HEK293T (cell line): ENCODE results near the gene MEF2C.
A peak's percentile ranks its signal among the peaks of the same experiment; 100 is the strongest.

Source experiments
- CTCF ChIA-PET: fragments of 350-600 bp; formaldehyde crosslinking; extraction: SDS; loops from one replicate; lab custom pipeline; 2021; ENCODE audit warnings: antibody characterized with exemption, inconsistent platforms; lab: Yijun Ruan, JAX
- POLR2A ChIA-PET: fragments of 350-600 bp; formaldehyde crosslinking; extraction: SDS; loops from one replicate; lab custom pipeline; 2020; ENCODE audit warnings: antibody characterized with exemption, inconsistent platforms; lab: Yijun Ruan, JAX
- DNase-seq: peaks from one replicate; pipeline ENCODE4 v3.0.0; 2012; ENCODE audit warnings: mixed read lengths; ENCODE audit errors: extremely low spot score
- ARNT ChIP-seq: fragments of 450-650 bp; IDR thresholded peaks from 2 replicates; pipeline ENCODE4 v1.6.1; 2017; ENCODE audit warnings: mild to moderate bottlenecking
- BHLHE40 ChIP-seq: fragments of 450-650 bp; IDR thresholded peaks from 2 replicates; pipeline ENCODE4 v1.6.1; 2016; ENCODE audit warnings: mild to moderate bottlenecking, moderate library complexity, borderline replicate concordance
- CTBP1 ChIP-seq: fragments of 450-650 bp; IDR thresholded peaks from 2 replicates; pipeline ENCODE4 v1.6.1; 2016; ENCODE audit warnings: borderline replicate concordance
- ELF4 ChIP-seq: fragments of 450-650 bp; IDR thresholded peaks from 2 replicates; pipeline ENCODE4 v1.6.1; 2017; ENCODE audit warnings: antibody characterized with exemption
- FOXA1 ChIP-seq: fragments of 450-650 bp; IDR thresholded peaks from 2 replicates; pipeline ENCODE4 v1.6.1; 2016; ENCODE audit warnings: mild to moderate bottlenecking
- FOXK2 ChIP-seq: fragments of 450-650 bp; IDR thresholded peaks from 2 replicates; pipeline ENCODE4 v1.6.1; 2016; ENCODE audit warnings: mild to moderate bottlenecking
- FOXM1 ChIP-seq: fragments of 450-650 bp; IDR thresholded peaks from 2 replicates; pipeline ENCODE4 v1.6.1; 2017; ENCODE audit warnings: mild to moderate bottlenecking, borderline replicate concordance
- HDGF ChIP-seq: fragments of 450-650 bp; IDR thresholded peaks from 2 replicates; pipeline ENCODE4 v1.6.1; 2017; ENCODE audit warnings: antibody characterized with exemption, borderline replicate concordance
- L3MBTL2 ChIP-seq: fragments of 450-650 bp; conservative IDR thresholded peaks from 2 replicates; pipeline ENCODE4 v1.6.1; 2016; ENCODE audit warnings: mild to moderate bottlenecking
- LEF1 ChIP-seq: fragments of 450-650 bp; IDR thresholded peaks from 2 replicates; pipeline ENCODE4 v1.6.1; 2017; ENCODE audit warnings: mild to moderate bottlenecking, borderline replicate concordance
- NFRKB ChIP-seq: fragments of 450-650 bp; IDR thresholded peaks from 2 replicates; pipeline ENCODE4 v1.6.1; 2016; ENCODE audit warnings: mild to moderate bottlenecking, moderate library complexity
- SP1 ChIP-seq: fragments of 450-650 bp; IDR thresholded peaks from 2 replicates; pipeline ENCODE4 v1.6.1; 2017
- SUZ12 ChIP-seq: fragments of 450-650 bp; IDR thresholded peaks from 2 replicates; pipeline ENCODE4 v1.6.1; 2016; ENCODE audit warnings: mild to moderate bottlenecking
- TARDBP ChIP-seq: fragments of 450-650 bp; IDR thresholded peaks from 2 replicates; pipeline ENCODE4 v1.6.1; 2016
- ZNF384 ChIP-seq: fragments of 450-650 bp; IDR thresholded peaks from 2 replicates; pipeline ENCODE4 v1.6.1; 2016
- TF ChIP-seq, protein P1 (sequence below): fragments of 450-650 bp; IDR thresholded peaks from 2 replicates; pipeline ENCODE4 v1.6.1; 2016

The MEF2C gene

DNA sequence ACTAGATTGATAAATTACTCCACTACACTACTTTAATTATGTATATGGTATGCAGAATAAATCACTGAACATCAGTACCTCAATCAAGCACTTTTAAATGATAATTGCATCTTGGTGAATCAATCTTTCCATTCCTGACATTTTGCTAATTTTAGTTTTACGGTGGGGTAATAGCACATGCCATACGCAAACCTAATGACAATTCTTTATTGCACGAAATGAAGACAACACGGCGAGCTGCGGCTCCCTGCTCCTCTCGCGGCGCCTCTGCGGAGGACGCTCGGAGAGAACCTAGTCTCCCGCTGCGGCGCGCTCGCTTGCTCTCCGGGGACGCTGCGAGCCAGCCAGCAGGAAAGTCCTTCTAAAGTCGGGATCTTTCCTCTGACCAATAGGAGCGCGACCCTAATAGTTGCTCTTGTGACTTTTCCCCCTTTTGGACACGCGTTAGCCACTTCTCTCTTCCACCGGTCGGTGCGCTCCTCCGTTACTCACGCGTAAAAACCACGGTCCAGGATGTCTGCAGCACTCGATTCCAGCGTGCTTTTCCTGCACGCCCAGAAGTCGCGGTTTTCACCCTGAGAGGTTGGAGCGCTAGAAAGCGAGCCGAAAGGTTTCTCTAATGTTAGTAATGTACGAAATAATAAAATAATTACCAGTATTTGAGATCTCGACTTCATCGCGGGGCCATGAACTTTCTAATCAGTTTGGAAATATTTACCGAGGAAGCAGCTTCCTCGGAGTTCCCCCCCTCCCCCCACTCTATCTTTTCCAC is 1.0 kb upstream of the MEF2C start:
- TF ChIP-seq BHLHE40 (no peak), SUZ12 (no peak), CTBP1 (peak; percentile 7; the same call in 1 of the 2 replicates), NFRKB (no peak), LEF1 (no peak), TARDBP (no peak), ZNF384 (no peak), ELF4 (no peak), FOXM1 (no peak), HDGF (no peak), L3MBTL2 (peak; percentile 93), SP1 (no peak)
- TF ChIP-seq, protein P1, sequence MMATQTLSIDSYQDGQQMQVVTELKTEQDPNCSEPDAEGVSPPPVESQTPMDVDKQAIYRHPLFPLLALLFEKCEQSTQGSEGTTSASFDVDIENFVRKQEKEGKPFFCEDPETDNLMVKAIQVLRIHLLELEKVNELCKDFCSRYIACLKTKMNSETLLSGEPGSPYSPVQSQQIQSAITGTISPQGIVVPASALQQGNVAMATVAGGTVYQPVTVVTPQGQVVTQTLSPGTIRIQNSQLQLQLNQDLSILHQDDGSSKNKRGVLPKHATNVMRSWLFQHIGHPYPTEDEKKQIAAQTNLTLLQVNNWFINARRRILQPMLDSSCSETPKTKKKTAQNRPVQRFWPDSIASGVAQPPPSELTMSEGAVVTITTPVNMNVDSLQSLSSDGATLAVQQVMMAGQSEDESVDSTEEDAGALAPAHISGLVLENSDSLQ, result peak; percentile 75
- peak; percentile 62 for DNase-seq
- ChIA-PET POLR2A (interaction anchor here (0.8 to 1.6 kb wide), 13 partner anchors 8 to 177 kb away, joined by 3 to 8 read pairs (median 3); no protein-coding TSS in a partner anchor), CTCF (interaction anchor here (0.6 to 1.4 kb wide), 5 partner anchors 11 to 156 kb away, joined by 3 to 7 read pairs (median 3); no protein-coding TSS in a partner anchor)

DNA sequence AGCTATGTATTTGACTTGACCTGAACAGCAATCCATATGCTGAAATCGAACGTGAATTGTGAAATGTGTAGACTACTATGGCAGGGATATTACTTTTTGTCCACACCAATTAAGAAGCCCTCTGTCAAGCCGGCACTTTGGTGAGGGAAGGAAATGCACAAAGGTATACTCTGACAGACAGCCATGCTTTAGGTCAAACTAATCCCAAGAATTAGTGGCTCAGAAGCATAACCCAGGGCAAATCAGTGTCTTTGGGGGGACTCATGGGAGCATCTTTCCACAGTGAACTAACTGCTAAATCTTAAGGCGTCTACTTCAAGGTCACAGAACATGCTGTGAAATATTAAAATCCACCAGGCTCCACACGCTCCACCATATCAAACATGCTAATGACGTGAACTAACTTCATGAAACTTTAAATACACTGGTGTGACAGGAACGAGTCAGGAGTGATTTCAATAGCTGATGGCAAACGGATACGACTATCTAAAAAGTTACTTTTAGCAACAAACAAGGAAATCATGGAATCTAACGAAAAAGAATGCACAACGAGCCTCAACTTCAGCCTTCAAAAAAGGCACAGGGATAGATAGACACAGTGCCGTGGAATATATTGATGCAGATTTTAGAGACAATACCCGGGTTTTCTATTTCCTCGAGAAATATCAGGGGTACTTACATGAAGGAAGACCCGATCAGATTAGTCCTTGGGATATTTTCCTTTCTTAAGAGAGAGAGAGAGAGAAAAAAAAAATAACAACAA is 527 bp downstream of the MEF2C start:
- CTCF ChIA-PET, result no interaction called here
- no peak for DNase-seq
- POLR2A ChIA-PET, result interaction anchor here (0.7 to 1.5 kb wide), 5 partner anchors 8 to 155 kb away, joined by 3 to 6 read pairs (median 4); no protein-coding TSS in a partner anchor
- TF ChIP-seq, protein P1, result peak; percentile 39; the same call in 1 of the 2 replicates
- TF ChIP-seq TARDBP, result no peak

DNA sequence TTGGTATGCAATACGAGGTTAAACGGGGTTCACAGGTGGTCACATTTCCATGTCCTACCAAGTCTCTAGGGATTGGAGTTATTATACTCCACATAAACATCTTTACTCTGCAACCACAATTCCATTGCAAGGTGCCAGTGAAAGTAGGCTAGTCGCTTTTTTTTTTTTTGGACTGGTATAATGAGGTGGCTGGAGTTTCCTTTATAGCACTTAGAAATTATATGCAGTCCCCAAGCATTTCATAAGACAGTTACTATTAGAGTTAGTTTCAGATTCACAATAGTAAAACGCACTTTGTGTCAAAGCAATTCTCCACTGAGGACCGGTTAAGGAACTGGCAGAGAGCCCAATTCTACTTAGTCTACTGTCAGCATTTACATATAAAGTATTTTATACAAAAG is 1.4 kb downstream of the MEF2C start:
- TF ChIP-seq FOXK2 (no peak), ZNF384 (peak; percentile 56; the same call in 1 of the 2 replicates)
- CTCF ChIA-PET, result no interaction called here
- no peak for DNase-seq
- POLR2A ChIA-PET, result interaction anchor here (1.0 kb wide), 1 partner anchor 151 kb away, joined by 3 read pairs; no protein-coding TSS in a partner anchor

DNA sequence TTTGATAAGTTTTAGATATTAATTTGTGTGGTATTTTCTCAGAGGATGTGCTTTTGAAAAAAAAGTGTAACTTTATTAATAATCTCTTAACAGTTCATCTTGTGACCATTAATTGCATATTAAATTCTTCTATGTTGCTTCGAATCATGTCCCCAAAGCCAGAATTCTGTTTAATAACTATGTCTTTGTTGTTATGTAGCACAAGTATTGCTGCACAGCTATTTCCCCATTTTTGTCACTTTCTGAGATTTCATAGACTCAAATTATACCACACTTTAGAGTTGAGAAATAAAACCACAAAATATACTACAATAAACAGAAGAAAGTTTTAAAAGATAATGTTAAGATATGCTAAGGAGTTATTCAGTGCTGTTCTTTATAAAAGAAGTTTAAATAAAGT is 2.8 kb downstream of the MEF2C start:
- CTCF ChIA-PET, result no interaction called here
- POLR2A ChIA-PET, result no interaction called here
- DNase-seq, result no peak
- TF ChIP-seq HDGF (no peak), ARNT (no peak), TARDBP (no peak), NFRKB (no peak), CTBP1 (no peak), LEF1 (no peak), L3MBTL2 (no peak), SP1 (no peak), FOXK2 (no peak), FOXA1 (no peak), ELF4 (no peak), FOXM1 (no peak), ZNF384 (no peak), BHLHE40 (no peak), SUZ12 (no peak)
- TF ChIP-seq, protein P1, result no peak

DNA sequence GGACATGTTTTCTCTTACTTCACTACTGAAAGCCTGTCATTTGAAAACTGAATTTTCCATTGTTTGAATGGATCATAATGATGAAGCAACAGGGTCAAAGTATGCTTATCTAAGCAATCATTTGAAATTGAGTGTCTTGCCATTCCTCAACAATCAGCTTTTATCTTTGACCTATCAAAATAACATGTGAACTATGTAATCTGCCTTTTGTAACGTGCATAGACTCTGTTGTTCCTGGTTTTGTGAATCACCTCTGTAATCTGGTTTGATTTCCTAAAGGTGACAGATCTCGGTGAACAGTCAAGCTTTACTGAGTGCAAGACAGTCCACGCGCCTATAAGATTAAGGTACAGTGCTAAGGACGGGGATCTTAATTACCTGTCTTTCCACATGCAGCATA is 3.3 kb downstream of the MEF2C start:
- TF ChIP-seq L3MBTL2 (no peak), FOXA1 (no peak), SP1 (no peak), BHLHE40 (no peak), HDGF (no peak), TARDBP (no peak), ARNT (no peak), ELF4 (no peak), FOXM1 (no peak), CTBP1 (no peak), SUZ12 (no peak), NFRKB (no peak), ZNF384 (no peak), LEF1 (no peak), FOXK2 (no peak)
- TF ChIP-seq, protein P1, result no peak
- CTCF ChIA-PET, result no interaction called here
- POLR2A ChIA-PET, result no interaction called here
- DNase-seq, result no peak
